HG03442 (cell line): Measurements from ENCODE around the gene ENPP3.

ENCODE experiments used
- ATAC-seq: cut with Tn5 transposase; IDR thresholded peaks from one replicate; pipeline ENCODE4 v1.9.1; 2021; ENCODE audit warnings: mild to moderate bottlenecking, moderate library complexity; ENCODE audit not compliant: unreplicated experiment

The ENPP3 gene

DNA sequence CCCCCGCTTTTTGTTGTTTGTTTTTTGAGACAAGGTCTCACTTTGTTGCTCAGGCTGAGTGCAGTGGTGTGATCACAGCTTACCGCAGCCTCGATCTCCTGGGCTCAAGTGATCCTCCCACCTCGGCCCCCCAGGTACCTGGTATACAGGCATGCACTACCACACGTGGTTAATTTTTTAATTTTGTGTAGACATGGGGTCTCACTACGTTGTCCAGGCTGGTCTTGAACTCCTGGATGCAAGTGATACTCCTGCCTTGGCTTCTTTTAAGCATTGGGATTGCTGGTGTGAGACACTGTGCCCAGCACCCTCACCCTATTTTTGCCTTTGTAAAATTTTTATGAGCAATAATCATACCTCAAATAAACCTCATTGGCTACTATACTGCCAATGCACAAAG, 5.5 kb downstream of the ENPP3 start:
- no peak for ATAC-seq

DNA sequence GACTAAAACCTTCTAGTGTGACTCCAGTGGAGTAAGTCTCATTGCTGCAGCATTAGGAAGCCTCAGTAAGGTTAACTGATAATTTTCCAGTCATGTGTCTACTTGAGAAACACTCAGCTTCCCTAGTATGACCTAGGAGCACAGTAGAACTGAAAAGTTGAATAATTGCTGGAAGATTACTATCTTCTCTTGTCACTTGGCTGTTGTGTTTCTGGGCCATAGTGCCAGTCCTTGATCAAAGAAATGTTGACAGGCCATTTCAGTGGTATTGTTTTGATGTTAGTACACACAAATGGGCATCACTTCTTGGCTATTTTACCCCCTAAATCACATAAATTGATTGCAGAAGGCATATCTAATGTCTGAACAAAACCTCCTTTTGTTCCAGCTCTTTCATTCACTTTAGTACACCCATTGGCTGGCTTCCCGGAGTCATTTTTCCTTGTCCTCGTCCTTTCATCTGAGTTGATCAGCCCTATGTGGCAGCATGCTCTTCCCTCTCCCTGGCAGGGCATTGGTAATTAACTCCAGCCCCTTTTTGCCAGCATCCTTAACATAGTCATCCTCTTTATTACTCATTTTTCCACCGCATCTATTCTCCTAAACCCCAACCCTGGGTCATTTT, 6.0 kb downstream of the ENPP3 start:
- ATAC-seq: no peak

DNA sequence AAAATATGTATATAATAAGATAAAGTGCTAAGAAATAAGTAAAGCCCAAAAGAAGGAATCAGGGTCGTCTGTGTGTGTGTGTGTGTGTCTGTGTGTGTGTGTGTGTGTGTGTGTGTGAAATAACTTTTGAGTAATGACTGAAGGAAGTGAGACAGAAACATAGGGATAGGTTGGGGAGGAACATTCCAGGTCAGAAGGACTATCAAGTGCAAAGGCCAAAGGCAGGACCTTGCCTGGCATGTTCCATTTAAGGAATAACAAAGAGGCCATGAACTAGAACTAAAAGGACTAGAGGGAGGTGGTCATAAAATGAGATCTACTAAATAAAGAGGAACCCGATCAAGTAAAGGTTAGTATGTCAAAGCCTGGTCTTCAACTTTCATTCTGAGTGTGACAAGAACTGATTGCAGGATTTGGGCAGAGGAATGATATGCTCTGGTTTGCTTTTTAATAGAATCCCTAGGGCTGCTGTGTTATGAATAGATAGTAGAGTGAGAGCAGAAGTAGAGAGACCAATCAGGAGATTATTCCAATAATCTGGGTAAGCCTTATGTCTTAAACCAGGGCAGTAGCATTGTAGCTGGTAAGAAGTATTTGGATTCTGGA, 6.9 kb downstream of the ENPP3 start:
- ATAC-seq: no peak

DNA sequence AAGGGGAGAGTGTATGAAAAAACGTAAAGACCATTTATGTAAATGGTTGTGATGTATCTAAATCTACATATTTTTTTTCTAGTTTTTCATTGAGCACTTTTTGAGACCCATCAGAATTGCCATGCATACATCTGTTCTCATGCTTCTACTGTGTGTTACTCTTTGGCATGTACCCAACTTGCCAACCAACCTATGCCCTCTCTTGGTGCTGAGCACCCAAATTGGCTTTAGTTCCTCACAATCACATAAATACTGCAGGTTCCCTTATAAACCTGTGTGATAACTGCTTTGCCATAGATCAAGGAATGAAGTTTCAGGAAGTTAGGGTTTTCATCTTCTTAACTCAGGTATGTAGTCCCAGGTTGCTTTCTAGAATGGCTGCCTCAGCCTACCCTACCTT, 7.8 kb downstream of the ENPP3 start:
- no peak for ATAC-seq

DNA sequence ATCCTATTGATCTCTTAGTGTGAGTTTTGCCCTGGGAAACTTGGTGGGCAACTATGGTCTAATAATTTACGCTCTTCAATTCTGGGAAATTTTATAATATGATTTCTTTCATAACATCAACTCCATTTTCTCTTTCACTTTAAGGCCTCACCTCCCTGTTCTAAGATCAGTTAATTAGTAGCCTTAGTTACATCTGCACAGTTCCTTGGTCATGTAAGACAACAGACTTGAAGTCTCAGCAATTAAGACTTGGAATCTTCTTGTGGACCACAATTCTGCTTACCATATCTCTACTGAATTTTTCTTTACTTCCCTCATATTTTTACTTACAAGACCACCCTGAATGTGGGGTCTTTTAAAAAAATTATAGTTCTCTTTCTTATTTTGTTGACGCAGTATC, 8.7 kb downstream of the ENPP3 start:
- ATAC-seq: no peak

DNA sequence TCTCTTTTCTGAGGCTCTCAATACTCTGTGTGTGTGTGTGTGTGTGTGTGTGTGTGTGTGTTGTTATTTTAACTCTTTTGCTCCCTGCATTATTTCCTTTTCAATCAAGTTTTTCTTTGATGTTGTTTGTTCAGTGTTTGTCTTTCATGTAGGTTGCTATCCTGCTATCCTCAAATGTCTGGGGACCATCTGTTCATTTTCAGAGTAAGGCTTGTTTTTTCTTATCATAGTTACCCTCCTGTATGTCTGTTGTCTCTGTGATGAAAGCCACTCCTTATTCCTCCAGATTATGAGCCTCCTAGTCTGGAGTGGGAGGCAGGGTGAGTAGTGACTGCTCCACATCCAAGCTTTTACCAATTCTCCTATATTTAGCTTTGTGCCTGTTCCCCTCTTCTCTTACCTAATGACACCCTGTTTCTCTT, 9.2 kb downstream of the ENPP3 start:
- no peak for ATAC-seq

DNA sequence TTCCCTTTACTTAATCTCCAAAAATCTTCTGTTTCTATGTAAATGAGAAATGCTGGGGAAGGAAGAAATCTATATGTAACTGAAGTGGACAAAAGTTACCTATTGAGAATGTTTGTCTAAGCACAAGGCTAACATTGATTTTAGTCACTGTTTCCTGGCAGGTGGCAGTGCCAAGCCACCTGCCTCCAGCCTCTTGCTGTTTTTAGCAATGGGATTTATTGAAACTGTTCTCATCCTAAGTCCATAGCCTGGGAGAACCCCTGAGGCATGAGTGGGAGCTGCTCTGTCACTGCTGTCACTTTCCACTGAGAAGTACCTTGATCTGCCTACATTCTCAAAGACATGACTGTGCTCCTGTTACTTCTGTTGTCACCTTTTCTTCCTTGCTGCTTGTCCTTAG, 14.7 kb downstream of the ENPP3 start:
- ATAC-seq: no peak

DNA sequence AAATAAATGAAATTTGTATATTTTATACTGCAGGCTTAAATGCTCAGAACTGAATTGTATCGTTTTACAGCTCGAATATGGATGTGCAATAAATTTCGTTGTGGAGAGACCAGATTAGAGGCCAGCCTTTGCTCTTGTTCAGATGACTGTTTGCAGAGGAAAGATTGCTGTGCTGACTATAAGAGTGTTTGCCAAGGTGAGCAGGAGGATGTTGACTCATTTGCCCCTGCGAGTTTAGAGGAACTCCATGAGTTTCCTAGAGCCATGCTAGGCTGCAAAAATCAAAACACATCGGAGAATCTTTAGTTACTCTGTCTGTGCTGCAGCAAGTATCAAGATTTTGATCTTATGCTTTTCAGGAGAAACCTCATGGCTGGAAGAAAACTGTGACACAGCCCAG, 15.4 kb downstream of the ENPP3 start:
- ATAC-seq: no peak

DNA sequence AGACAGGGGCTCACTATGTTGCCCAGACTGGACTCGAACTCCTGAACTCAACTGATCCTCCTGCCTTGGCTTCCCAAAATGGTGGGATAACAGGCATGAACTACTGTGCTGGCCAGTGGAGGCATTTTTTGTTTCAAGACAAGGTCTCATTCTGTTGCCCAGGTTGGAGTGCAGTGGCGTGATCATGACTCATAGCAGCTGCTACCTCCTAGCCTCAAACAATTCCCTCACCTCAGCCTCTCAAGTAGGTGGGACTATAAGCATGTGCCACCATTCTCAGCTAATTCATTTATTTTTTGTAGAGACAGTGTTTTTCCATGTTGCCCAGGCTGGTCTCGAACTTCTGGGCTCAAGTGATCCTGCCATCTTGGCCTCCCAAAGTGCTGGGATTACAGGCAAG, 17.2 kb downstream of the ENPP3 start:
- ATAC-seq: no peak

DNA sequence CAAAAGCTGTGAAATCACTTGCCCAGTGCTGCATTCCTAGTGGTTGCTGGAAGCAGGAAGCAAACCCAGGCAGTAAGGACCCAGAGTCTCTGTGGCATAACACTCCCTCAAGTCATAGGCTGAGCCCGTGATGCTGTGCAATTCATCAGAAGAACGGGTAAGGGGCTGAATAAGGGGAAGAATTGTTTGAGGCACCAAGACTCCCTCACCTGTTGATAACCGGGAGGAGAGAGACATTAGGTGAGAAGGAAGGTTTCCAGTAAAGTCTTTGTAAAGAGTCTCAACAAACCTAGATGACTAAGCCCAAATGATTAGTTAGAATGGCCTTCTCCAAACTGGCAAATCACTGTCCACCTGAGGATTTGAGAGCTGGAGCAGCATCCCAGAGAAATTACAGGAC, 18.3 kb downstream of the ENPP3 start:
- no peak for ATAC-seq

DNA sequence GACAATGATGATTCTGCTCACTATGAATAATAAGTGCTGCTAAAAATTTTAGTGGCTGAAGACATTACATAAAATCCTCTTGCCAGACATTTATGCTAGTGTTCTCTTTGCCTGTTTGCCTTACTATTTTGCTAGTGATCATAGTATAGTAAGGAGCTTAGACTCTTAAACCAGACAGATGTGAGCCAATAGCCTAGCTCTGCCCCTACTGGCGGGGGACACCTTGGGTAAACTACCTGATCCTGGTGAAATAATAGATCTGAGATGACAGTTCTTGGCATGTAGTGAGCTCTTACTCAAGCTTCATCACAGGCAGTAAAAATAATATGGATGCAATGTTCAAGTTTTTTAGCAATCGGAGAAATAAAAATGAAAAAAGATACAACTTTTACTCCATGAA, 18.8 kb downstream of the ENPP3 start:
- no peak for ATAC-seq

DNA sequence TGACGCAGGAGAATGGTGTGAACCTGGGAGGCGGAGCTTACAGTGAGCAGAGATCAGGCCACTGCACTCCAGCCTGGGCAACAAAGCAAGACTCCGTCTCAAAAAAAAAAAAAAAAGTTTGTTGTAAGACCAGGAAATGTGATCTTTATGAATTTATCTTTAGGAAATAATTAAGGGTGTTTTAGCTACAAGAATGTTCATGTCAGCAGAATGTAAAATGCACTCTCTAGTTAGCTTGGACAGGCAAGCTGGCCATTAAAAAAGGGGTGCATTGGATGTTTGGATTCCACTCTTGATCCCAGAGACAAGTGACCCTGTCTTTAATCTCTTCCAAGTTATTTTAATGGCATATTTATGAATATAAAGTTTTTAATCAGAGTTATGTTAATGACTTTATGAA, 19.6 kb downstream of the ENPP3 start:
- ATAC-seq: no peak

DNA sequence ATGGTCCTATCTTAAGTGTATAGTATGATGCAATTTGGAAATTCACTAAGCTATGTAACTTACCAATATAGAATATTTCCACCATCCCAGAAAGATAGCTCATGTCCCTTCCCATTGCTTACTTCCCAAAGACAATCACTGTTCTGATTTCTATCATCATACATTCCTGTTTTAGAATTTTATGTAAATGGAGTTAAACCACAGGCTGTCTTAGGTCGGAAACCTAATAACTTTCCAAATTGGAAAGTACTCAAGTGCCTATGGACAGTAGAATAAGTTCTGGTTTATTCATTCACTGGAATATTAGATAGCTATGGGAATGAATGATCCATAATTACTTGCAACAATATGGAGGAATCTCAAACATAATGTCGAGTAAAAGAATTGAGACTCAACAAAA, 20.1 kb downstream of the ENPP3 start:
- no peak for ATAC-seq

DNA sequence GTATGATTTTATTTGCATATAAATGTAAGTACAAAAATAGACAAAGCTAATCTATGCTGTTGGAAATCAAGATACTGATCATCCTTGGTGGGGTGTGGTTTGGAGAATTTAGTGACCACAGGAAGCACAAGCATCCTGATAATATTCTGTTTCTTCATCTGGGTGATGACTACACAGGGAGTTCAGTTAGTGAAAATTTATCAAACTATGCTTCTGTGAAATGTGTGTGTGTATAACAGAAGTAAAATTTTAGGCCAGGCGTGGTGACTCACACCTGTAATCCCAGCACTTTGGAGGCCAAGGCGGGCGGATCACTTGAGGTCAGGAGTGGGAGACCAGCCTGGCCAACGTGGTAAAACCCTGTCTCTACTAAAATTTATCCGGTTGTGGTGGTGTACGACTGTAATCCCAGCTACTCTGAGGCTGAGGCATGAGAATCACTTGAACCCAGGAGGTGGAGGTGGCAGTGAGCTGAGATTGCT, 20.6 kb downstream of the ENPP3 start:
- ATAC-seq: no peak

DNA sequence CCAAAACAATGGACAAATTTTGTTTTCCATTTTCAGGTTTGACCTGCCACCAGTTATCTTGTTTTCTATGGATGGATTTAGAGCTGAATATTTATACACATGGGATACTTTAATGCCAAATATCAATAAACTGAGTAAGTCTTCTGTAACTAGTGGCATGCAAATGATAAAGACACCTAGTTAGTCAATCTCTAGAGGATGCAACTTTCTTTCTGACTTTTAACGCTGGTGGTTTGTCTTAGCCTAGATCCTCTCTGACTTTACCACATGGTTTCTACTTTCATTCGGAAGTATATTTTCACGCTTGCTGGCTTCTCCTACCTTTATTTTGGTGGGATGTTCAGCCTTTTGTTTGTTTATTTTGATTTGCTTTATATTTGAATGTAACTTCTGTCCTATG, 21.2 kb downstream of the ENPP3 start:
- no peak for ATAC-seq

DNA sequence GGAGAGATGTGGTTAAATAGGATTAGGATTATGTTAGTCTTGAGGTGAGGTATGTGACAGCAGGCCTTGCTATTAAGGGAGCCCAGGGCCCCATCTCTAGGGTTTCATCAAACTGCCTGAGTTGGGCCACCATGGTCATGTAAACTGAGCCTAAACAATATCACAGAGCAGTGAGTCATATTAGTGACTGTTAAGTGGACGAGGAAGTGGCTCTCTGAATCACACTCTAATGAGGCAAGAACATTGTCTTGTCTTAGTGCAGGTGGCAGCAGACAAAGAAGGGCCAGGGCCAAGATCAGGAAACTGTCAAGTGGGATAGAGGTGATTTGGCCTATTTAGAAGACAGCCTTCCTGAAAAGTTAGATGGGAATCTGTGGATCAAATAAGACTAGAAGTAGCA, 23.1 kb downstream of the ENPP3 start:
- no peak for ATAC-seq

DNA sequence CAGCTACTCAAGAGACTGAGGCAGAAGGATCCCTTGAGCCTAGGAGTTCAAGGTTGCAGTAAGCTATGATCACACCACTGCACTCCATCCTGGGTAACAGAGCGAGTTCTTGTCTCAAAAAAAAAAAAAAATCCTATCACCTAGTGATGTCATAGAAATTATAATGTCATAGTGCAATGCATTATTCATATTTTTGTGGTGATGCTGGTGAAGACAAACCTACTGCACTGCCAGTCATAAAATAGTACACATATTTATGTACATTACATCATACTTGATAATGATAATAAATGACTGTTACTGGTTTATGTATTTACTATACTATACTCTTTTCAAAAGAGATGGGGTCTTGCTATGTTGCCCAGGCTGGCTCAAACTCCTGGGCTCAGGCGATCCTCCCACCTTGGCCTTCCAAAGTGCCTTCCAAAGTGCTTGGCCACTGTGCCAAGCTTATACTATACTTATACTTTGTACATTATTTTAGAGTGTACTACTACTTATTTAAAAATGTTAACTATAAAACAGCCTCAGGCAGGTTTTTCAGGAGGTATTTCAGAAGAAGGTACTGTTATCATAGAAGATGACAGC, 26.6 kb downstream of the ENPP3 start:
- no peak for ATAC-seq

DNA sequence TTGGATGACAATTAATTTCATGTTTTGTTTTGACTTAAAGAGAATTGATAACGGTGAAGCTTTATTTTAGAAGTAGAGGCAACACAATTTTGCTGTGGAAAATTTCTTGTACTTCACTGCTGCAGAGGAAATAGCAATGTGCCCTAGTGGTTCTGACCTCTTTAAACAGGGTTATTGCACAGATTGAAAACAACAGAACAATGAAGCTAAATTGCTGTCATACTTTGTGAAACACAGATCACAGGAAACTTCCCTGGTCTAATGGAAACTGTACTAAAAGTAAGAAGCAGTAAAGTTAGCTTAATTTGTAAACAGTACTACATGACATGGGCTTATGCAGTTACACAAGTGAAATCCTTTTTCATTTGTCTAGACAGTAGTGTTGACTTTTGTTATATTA, 32.8 kb downstream of the ENPP3 start:
- ATAC-seq: no peak

DNA sequence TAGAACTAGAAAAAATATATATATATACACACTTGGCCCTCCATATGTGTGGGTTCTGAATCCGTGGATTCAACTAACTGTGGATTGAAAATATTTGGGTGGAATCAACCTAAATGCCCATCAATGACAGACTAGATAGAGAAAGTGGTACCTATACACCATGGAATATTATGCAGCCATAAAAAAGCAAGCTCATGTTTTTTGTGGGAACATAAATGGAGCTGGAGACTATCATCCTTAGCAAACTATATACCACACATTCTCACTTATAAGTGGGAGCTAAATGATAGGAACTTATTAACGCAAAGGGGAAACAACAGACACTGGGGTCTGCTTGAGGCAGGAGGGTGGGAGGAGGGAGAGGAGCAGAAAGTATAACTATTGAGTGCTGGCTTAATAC, 36.1 kb downstream of the ENPP3 start:
- ATAC-seq: no peak

DNA sequence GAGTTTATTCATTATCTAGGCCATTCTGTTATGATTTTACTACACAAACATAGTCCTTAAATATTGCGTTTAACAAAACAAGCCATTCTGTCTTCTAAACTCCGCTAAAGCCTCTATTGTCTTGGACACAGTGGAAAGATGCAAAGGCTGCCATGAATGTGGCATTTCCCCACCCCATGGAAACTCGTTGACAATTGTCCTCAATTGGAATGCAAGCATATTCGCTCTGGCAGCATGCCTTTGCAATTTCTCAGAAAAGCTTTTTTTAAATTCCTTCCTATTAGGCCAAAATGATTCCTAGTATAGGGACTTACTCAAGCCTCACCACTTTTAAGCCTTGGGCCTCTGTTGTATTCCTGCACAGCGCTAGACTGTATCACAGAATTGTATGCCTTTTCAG, 41.3 kb downstream of the ENPP3 start:
- no peak for ATAC-seq

DNA sequence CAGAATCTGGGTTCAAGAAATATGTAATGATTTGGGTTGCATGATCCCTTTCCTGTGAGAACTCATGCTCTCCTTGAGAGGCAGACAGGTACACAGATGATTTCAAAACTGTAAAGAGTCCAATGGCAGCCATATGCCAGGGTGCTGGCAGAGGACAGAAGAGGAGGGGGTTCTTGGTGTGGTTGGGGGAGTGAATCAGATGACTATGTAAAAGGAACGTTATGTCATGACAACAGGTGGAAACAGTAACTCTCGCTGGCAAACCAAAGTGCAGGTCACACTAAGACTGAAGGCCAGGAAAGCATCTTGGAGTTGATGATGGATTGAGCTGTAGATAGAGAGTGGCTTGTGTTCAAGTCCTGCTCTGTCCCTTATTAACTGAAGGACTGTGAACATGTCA, 43.8 kb downstream of the ENPP3 start:
- ATAC-seq: no peak

DNA sequence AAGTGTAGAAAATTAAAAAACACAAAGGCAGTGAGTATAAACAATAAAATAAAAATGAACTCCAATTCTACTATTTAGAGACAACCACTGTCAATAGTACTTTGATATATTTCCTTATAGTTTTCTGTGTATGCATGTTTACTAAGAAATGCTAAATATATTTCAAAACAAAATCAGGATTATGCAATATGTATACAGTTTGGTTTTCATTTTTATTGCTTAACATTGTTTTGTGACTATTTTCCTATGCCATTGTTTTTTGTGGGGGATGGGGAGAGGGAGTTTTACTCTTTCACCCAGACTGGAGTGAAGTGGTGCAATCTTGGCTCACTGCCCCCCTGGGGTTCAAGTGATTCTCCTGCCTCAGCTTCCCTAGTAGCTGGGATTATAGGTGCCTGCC, 44.5 kb downstream of the ENPP3 start:
- ATAC-seq: no peak

DNA sequence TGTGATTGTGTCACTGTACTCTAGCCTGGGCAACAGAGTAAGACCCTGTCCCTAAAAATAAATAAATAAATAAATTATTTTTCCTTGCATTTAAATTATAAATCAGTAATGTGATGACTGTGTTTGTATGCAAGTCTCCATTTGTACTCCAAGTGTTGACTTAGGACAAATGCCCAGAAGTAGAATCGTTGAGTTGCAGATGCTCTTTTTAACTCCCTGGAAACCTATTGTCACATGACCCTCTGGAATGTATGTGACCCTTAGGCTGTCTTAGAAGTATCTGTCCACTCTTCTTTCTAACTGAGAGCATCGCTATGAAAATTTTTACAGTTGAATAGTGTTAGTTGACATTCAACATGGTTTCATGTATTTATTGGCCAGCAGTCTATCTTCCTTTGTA, 45.3 kb downstream of the ENPP3 start:
- ATAC-seq: no peak
